Uterus (tissue), 2 donors: ENCODE results near the gene MACROH2A1.

Source experiments
- POLR2A ChIP-seq, 2 donors: fragments of 450-650 bp; IDR thresholded peaks; one replicate each; pipeline ENCODE4 v1.6.1; 2016; ENCODE audit warnings: antibody characterized with exemption in 2 of 2, mild to moderate bottlenecking in 1 of 2, moderate library complexity in 1 of 2
- TF ChIP-seq, protein P1 (sequence below), 4 experiments: fragments of 200-600 bp in 2 of 4; fragments of 450-650 bp in 2 of 4; sonication (generic) in 2 of 4; IDR thresholded peaks; one replicate each; pipeline ENCODE4 v1.5.1; 2016 to 2019; ENCODE audit warnings: antibody characterized with exemption in 4 of 4, mild to moderate bottlenecking in 2 of 4, moderate library complexity in 1 of 4

DNA sequence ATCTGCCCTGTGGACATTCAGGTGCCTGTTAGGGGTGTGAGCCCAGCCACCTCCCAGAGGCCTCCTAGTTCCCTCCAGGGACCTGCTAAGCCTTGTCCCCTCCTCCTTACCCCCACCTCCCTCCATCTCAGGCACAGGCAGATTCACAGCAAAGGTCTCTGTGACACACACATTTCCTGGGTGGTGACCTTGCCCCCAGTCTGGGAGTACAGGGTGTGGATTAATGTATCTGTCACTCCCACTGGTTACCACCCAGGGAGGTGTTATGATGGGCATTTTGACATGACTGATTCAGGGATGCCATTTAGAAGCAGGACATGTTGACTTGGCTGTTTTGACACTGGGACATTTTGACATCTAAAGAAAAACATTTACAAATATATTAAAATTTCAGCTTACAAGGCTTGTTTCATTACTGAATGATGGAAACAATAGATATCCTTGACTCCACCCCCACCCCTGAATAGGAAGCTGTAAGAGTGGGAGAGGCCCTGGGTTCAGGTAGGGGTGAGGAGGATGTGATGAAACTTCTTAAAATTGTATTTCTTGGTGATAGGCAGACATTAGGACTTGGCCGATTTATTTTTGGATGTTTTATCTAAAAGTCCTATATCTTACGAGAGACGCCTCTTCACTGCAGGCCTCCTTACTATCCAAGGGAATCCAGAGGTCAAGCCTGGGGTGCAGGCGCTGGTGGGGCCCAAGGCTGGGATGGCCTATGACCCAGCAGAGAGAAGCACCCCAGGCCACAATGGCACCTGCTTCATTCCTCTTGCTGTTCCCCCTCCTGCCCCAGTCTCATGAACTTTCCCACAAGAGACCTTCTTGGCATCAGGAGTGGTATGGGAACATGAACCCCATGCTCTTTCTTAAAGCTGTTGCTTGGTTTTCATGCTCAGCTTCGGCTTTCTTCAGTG, 101.9 kb downstream of the MACROH2A1 start:
- TF ChIP-seq, protein P1, sequence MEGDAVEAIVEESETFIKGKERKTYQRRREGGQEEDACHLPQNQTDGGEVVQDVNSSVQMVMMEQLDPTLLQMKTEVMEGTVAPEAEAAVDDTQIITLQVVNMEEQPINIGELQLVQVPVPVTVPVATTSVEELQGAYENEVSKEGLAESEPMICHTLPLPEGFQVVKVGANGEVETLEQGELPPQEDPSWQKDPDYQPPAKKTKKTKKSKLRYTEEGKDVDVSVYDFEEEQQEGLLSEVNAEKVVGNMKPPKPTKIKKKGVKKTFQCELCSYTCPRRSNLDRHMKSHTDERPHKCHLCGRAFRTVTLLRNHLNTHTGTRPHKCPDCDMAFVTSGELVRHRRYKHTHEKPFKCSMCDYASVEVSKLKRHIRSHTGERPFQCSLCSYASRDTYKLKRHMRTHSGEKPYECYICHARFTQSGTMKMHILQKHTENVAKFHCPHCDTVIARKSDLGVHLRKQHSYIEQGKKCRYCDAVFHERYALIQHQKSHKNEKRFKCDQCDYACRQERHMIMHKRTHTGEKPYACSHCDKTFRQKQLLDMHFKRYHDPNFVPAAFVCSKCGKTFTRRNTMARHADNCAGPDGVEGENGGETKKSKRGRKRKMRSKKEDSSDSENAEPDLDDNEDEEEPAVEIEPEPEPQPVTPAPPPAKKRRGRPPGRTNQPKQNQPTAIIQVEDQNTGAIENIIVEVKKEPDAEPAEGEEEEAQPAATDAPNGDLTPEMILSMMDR (IDR thresholded peaks at IDR 0.05) = no peak
- TF ChIP-seq POLR2A (IDR thresholded peaks at IDR 0.05) = no peak
